Fibroblast of the conjunctiva (primary cell): Measurements from ENCODE around the gene ACADVL.
"Not testable (repeated sequence)": the region's sequence is repeated elsewhere in the genome, so short reads cannot be mapped to it uniquely, and the experiment has no call there.

Experiments used
- DNase-seq: peaks from one replicate; pipeline ENCODE4 v3.0.0-alpha.2; 2010; ENCODE audit warnings: low read depth

The ACADVL gene

DNA sequence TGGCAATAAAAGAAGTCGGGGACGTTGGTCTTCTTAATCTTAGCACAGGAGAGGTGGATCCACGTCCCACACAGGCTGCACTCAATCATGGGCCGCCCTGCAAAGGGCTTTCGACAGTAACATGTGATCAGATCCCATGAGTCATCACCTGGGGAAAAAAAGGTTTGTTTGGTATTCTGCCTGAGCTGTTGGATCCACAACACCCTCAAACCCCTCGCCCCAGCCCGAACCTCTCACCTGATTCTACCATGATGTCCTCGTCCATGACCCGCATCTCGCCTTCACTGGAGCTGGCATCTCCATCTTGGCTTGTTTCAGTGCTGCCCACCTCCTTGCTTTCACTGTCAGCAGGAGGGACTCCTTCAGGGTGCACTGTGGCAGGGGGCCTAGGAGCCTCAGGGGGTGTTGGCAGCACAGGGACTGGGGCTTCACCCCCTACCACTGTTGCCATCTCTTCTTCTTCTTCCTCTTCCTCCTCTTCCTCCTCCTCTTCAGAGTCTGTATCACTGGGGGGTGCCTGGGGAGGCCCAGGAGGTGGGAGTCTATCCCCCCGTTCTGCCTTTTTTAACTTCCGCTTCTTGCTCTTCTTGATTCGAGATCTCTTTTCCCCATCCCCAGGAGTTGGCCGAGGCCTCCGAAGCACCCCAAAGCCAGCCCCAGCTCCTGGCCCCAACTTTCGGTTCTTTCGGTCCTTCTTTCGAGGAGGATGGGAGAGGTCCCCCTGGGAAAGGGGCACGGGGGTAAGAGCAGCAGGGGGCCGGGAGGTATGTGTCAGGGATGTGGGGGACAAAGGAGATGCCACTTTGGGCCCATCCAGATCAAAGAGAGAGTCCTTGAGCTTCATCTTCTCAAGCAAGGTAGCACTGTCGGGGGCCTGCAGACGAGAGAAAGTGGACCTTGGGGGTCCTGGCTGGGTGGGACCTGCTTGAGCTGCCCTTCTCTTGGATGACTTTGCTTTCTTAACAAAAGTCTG, 16.2 kb downstream of the ACADVL start:
- no peak for DNase-seq

DNA sequence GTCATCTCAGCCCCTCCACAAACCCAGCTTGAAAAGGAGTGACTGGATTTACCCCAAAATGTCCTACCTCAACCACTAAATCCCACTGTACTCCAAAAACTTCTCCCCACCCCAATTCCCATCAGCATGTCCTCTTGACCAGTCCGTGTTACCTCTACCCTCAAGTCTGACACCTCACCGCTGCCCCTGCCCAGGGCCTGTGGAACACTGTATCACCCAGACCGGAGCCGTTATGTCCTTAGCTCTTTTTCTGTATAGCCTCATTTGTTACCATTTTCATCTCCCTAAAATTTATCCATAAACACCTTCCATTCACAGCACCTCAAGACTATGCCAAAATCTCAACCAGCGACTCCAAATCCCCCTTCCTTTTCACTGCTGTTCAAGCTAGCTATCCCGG, 17.1 kb downstream of the ACADVL start:
- no peak for DNase-seq

DNA sequence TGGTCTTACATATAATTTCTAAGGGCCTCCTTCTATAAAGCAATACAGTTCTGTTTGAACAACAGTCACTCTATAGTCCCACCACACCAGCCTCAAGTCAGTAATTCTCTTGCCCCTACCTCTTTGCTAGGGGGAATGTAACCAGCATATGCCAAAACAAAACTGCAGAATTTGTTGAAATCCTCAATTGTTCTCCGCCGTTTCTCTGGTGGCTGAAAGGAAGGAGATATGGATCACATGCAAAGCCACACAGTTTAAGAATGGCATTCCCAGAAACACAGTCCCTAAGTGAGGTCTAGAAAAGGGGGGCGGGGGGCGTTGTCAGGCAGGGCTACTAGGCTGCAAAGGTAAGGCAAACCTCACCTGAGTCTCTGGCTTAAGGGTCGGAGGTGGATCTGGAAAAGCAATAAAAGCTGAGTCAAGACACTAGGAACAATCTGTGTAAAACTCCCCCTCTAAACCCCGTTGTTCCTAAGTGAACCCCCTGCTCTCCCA, 17.6 kb downstream of the ACADVL start:
- no peak for DNase-seq

DNA sequence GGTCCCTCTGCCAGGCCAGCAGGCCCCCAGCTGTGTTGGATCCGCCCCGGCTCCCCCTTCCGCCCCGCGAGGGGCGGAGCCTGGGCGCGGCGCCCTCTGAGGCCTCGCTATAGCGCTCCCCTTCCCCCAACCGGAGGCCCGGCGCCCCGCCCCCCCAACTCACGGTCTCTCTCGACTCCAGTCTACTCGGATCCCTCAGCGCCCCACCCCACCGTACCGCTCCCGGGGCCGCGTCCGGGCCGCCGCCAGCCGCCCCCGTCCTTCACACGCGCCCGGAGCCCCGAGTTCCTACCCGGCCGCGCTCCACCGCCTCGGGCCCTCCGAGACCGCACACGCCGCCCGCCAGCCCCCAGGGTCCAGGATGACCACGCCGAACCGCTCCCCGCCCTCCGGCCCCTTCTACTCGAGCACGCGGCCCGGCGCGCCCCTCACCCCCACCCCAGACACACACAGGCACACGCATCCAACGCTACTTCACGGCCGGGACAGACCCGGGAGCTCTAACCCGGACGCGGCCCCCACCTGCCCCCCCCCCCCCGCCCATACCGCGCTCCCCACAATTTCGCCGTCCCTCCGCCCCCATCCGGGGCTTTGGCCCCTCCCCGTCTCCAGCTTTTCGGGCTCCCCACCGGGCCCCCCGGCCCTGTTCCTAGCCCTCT, 18.2 kb downstream of the ACADVL start:
- DNase-seq, result peak; percentile 39

DNA sequence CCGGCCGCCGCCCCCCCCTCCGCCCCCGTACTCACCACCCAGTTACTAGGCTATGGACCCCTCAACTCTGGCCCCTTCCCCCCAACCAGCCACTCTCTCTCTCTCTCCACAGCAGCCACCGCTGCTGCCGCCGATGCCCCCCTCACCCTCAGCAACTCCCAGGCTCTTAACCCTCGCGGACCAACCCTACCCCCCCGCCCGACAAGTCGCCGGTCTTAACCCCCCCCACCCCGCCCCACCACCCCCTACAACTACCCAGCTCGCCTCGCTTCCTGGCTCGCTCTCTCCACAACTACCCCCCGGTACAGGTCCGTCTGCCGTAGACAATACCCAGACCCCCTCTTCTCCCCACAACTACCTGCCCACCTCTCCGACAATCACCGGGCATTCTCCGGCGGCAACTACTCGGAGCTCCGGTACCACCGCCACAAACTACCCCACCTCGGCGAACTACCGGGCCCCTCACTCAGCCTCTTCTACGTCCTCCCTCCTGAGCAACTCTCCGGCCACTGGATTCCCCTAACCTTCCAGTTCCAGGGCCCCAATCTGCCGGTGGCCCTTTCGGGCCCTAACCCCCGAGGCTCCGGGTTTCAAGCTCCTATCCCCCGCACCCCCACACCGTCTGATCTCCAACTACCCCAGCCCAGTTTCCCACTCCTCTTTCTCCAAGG, 18.8 kb downstream of the ACADVL start:
- DNase-seq, result no peak

DNA sequence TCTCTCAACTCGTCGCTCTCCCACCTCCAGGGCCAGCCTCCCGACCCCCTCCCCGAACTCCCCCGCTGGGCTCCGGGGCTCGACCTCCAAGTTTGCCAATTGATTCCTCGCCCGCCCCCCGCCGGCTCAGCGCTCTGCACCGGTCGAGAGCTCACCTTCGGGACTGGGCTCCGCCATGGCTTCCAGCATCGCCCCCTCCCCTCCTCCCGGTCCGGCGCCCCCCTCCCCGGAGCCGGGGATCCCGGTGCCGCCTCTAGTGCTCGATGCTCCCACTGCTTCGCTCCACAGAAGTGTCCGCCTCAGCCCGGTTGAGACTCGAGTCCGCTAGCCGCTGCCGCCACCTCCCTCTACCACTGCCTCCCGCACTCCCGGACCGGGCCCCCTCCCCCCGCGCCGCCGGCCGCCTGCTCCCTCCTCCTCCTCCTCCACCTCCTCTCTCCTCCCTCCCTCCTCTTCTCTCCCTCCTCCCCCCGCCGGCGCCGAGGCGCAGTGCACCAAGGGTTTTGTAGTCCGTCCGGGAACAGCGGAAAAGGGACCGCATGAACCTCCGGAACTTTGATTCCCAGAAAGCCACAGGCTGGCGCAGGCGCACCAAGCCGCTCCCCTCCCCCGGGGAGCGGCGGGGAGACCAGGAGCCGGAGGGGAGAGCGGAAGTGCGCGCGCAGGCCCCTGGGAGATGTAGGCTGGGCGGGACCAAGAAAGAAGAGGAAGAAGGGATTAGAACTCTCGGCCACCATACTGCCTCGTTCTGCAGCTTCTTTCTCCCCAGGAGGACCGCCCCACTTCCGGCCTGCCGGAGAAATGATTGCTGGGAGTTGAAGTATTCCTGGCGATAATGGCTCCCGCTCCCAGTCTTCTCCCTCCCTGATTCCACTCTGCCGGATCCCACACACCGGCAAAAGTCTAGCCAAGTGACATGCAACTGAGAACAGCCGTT, 19.6 kb downstream of the ACADVL start, which contains the start of gene PHF23:
Gene PHF23, minus strand, starts transcription at position 367 of the 937 bp plus-strand sequence. Its CDS starts 178 bp downstream, at position 189.
- DNase-seq, result peak; percentile 99

DNA sequence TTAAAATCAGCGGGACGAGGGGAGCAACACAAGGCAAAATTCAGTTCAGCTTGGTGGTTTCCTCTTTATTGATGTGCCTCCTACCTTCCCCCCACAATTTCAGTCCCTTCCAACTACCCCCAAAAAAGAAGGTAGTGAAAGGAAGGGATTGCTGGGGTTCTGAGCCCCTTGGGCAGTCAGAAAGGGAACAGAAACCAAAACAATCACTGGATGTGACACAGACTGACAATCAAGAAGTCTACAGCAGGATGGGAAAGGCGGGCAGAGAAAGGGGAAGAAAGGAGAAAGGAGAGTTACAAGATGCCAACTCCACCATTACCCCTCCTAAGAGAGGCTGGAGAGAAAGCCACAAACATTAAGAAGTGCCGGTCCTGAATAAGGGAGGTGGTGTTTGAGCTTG, 20.6 kb downstream of the ACADVL start:
- DNase-seq, result no peak

DNA sequence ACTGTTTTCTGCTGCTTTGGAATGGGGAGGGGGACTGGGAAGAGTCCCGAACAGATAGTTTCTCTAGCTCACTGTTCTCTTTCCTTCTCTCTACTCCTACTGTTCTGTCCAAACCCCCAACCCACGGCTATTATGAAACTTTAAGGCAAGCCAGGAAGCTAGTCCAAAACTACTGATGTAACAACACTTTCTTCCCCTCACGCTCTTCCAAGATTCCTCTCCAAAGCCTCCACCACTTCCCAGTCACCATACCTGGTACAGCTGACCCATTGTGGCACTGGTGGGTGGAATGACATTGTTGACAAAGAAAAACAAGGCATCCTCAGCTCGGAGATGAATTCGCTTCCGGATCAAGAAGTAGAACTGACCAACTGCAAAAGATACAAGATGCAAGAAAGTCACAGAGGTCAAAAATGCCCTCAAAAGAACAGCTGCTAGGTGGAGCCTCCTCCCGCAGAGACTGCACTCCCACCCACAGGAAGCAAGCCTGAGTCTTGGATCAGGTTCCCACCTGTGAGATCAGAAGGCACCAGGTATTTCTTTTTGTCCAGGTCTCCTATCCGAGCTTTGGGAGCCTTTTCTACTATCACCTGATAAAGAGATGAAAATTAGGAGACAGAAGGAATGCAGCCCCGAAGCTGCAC, 21.5 kb downstream of the ACADVL start:
- no peak for DNase-seq

DNA sequence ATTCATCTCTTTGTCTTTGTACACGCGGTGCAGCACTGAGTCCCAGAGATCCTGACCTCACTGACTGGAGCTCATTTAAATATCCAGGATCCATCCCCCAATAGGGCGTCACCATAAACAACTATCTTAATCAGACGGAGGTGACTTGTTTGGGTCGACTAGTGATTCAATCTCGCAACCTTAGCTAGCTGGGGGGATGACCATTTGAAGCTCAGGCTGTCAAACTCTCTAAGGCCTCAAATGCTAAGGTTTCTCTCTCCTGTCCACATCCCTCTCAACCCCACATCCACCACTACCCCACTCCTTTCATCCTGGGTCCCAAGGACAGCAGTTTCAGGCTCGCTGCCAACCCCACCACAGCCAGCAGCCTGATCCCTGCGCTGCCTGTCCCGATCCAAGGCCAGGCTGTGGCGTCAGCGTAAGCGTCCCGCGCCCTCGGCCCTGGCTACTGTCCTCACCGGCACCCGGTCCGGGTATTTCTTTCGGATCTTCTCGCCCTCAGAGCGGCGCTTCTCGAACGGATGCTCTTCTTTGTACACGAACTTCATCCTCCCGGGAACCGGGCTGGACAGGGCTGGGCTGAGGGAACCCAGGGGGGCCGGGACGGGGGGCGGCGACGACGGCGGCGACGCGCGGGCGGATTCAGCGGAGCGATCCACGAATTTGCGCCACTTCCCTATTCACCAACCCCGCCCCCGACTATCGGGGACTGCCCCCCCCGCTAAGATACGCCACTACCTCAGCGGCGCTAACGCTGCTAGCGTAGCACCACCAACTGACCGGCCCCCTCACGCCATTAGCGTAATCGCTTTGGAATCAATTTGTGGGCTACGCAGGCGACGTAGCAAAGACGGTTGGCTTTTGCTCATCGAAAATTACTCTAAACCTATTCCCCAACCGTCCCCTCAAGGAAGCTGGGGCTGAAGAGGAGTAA, 22.3 kb downstream of the ACADVL start, which contains the start of gene GABARAP:
Gene GABARAP, minus strand, starts transcription at position 667 of the 934 bp plus-strand sequence. Its CDS starts 119 bp downstream, at position 548.
- DNase-seq, result peak; percentile 72

DNA sequence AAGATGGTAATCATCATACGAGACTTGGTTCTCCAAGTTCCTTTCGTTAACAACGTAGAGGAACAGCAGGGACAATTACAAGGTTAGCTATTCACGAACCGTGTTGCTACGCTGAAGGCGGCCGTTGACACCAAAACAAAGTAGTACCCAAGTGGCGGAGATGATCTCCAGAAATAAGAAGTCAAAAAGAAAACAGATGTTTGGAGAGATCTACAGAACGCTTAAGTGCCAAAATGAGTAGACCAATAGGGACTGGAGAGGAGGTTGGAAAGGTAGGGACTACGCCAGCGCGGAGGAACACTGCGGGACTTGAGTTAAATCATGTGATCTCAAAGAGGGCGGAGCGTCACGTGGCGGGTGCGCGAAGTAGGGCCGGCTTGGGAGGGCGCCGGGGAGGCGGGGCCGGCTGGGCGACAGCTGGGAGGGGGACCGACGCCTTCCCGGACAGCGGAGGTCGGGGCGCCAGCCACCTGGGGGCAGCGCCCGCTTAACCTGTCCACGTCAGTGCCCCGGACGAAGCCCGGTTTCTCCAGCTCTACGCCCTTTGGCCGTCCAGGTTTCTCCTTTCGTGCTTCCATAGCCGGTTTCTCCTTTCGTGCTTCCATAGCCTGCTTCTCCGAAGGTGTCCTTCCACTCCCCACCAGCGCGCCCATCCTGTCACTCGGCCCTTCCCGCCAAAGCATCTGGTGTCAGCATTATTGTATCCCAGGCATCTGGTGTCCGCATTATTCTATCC, 23.1 kb downstream of the ACADVL start:
- peak; percentile 91 for DNase-seq

DNA sequence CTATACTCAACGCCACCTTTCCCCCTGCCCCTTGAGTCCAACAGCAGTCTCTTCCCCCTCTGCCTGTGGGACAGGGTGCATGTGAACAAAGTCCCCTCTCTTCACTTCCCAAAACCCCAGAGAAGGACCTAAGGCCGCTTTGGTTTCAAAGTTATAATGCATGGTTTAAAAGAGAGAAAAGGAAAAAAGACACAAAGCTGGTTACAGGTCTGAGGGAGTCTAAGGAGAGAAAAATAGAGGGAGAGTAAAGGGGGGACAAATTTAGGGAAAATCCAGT, 23.7 kb downstream of the ACADVL start:
- no peak for DNase-seq

DNA sequence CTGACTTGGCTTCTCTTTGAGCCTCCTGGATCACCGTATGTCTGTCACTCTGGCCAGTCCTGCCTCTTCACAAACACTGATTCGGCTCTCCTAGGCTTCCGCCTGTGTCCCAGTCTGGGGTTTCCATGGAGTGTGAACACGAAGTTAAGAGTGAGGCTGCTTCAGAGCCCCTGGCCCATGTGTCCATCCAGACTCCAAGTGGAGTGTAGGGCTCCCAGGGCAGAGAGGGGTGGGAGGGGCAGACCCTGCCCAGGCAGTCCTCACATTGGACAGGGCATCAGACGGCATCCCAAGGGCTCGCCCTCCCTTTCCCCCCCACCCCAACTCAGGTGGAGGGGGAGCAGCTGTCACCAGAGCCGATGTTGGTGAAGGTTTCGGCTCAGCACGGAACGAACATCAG, 24.1 kb downstream of the ACADVL start:
- DNase-seq, result not testable (repeated sequence)

DNA sequence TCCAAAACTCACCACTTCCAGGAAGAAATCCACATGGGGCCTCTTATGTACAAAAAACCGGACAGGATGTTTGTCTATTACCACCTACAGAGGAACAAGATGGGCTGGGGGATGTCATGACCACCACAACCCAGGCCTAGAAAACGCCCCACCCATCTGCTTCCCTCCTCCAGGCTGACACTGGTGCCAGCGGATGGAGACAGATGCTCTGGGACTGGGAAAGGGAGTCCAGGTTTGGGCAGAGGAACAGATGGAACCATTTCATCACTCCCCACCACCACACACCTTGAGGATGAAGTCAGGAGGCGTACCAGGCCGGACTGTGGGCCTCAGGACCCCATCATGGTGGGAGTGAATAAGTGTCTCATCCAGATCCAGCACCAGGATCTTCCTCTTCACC, 27.0 kb downstream of the ACADVL start:
- DNase-seq, result no peak

DNA sequence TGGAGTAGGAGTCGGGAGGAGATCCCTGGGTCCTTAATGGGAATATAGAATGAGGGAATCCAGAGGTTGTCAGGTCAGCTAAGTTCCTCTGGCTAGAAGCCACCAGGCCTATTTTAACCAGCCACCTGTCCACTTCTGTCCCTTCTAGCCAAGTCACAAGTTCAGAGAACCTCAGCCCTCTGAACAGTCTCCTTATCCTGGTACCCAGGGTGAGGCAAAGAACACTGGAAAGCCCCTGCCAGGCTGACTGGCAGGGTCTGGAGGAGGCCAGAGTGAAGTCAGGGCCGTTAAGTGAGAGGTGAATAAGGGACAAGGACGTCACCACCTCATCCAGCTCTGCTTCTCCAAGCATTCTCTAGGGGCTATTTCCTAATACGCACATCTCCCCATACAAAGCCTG, 29.1 kb downstream of the ACADVL start:
- DNase-seq, result no peak

DNA sequence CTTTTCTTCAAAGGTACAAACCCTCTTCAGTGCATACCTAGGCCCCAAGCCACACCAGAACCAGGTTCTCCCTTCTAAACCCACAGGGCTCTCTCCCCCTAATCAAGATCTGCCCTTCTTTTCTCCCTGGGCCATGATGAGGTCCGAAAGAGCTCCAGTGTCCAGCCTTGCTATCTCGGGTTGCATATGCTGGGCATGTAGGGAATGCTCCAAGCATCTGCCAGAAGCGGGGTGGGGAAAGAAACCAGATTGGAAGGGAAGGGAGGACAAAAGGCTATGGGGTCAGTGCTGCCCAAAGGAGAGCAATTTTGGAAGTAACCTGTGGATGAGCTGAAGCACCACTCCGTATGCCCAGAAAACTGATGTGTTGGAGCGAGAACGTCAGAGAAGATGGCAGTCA, 29.5 kb downstream of the ACADVL start:
- DNase-seq, result no peak

DNA sequence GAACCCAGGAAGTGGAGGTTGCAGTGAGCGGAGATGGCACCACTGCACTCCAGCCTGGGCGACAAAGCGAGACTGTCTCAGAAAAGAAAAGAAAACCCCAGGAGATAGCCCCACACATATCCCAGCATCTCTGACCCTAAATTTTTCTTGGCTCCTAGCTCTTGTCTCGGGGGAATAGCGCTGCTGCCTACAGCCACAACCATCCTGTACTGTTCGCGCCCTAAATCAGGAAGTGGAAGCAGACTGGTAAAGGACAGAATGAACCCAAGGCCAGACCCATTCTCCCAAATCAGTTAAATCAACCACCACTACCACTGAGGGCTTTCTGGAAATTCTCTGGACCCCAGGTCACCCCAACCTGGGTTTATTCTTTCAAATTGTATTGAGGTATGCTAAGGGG, 30.1 kb downstream of the ACADVL start:
- DNase-seq, result no peak

DNA sequence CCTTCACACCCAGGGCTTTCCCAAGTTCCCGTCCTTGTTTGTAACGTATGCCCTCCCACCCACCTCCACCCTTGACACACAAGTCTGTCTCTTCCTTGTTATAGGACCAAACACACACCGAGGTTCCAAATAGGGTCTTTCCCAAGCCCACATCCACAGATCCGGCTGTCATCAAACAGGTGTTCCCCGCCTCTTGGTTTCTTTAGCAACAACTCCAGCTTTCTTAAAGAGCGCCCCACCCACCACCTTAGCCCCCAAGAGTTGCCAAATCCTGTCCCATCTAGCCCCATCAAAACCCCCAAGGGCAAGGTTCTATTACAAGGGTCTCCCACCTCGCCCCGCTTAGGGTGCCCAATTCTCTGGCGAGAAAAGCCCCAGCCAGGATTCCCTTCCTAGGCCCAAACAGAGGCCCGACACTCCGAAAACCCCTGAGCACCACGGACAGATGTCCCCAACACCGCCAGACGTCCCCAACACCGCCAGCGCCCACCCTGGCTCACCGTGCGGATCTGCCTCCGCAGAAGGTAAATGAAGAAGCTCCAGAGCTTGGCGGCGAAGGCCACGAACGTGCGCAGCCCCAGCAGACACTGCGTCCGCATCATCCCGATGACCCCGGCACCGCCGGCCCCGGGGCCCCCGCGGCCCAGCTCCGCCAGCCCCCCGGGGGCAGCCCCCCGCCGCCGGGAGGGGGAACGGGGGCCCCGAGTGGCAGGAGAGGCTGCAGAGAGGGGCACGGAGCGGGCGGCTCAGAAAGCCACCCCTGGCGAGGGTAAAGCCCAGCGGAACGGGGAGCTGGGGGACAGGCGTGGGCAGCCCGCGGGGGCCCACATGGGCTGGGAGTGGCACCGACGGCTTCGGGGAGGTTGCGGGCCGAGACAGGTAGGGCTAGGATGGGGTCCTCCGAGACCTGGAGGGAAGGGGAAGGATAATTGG, 31.2 kb downstream of the ACADVL start:
- no peak for DNase-seq

DNA sequence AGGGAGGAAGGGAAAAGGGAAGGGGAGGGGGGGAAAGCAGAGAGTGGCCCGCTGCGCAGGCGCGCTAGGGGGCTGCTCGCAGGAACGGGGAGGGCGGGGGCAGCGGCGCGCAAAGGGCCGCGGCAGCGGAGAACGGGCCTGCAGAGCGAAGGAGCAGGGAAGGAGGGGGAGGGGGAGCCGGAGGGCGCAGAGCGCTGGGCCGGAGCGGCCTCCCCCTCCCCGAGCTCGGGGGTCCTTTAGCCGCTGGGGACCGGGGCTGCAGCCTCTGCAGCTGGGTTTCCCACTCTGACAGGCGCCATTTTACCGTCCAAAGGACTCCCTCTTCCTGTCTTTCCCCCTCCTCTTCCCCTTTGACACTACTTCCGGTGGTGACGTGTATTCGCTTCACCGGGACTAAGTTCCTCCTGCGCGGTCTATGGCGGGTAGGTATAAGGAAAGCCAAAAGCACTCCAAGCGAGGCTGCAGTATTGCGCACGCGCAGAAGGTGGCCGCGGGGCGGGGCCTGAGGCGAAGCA, 32.0 kb downstream of the ACADVL start, which contains the start of gene CTDNEP1:
Gene CTDNEP1, minus strand, starts transcription at position 74 of the 515 bp plus-strand sequence. CDS start 438 bp downstream, outside the sequence.
- DNase-seq, result peak; percentile 99
